Liver (tissue), 9 donors: ENCODE results near the gene MTCP1. TPM values are rescaled to one million over a fixed set of nuclear protein-coding genes. Genes with fewer than 3 reads are reported as not detected.

Experiments used
- DNase-seq: peaks from one replicate; pipeline ENCODE4 v3.0.0-alpha.2; 2017; ENCODE audit warnings: low spot score
- H3K27ac ChIP-seq, 2 donors: one replicate each; pipeline ENCODE4 v1.7.0; 2013; ENCODE audit warnings: inconsistent platforms in 2 of 2, low read length in 2 of 2, control low read depth in 1 of 2, low read depth in 1 of 2, mild to moderate bottlenecking in 1 of 2
- H3K27me3 ChIP-seq, 4 donors: one replicate each; pipeline versions ENCODE4 v1.6.1 to v1.7.0; 2013; ENCODE audit warnings: low read length in 3 of 4, inconsistent platforms in 1 of 4, mild to moderate bottlenecking in 1 of 4, moderate library complexity in 1 of 4; ENCODE audit not compliant: control insufficient read depth in 4 of 4, insufficient read depth in 4 of 4
- H3K36me3 ChIP-seq, 4 donors: one replicate each; pipeline versions ENCODE4 v1.6.1 to v1.7.0; 2013; ENCODE audit warnings: low read length in 3 of 4, mild to moderate bottlenecking in 3 of 4, low read depth in 1 of 4, moderate library complexity in 1 of 4; ENCODE audit not compliant: control insufficient read depth in 4 of 4, insufficient read depth in 3 of 4
- H3K4me1 ChIP-seq, 4 donors: one replicate each; pipeline versions ENCODE4 v1.6.1 to v1.7.0; 2013; ENCODE audit warnings: low read length in 3 of 4, mild to moderate bottlenecking in 3 of 4, moderate library complexity in 1 of 4; ENCODE audit not compliant: control insufficient read depth in 4 of 4, insufficient read depth in 4 of 4
- H3K4me3 ChIP-seq, 3 donors: one replicate each; pipeline versions ENCODE4 v1.6.1 to v1.7.0; 2013; ENCODE audit warnings: low read length in 3 of 3, control low read depth in 1 of 3, low read depth in 1 of 3, mild to moderate bottlenecking in 1 of 3
- H3K9ac ChIP-seq, 2 donors: one replicate each; pipeline ENCODE4 v1.7.0; 2013; ENCODE audit warnings: low read length in 2 of 2, mild to moderate bottlenecking in 2 of 2, moderate library complexity in 2 of 2, control low read depth in 1 of 2, low read depth in 1 of 2
- H3K9me3 ChIP-seq, 4 donors: one replicate each; pipeline versions ENCODE4 v1.6.1 to v1.7.0; 2013; ENCODE audit warnings: low read length in 3 of 4; ENCODE audit not compliant: control insufficient read depth in 4 of 4
- FOXA1 ChIP-seq: IDR thresholded peaks from 2 replicates; pipeline ENCODE4 v1.6.1; 2016; ENCODE audit warnings: antibody characterized with exemption
- GABPA ChIP-seq, 2 donors: IDR thresholded peaks in 1 of 2; conservative IDR thresholded peaks in 1 of 2; 2 replicates each; pipeline ENCODE4 v1.6.1; 2016; ENCODE audit warnings: antibody characterized with exemption in 2 of 2, mild to moderate bottlenecking in 1 of 2, moderate library complexity in 1 of 2
- MAX ChIP-seq: IDR thresholded peaks from 2 replicates; pipeline ENCODE4 v1.6.1; 2016; ENCODE audit warnings: antibody characterized with exemption
- NR2F2 ChIP-seq: IDR thresholded peaks from 2 replicates; pipeline ENCODE4 v1.6.1; 2016; ENCODE audit warnings: antibody characterized with exemption
- REST ChIP-seq: IDR thresholded peaks from 2 replicates; pipeline ENCODE4 v1.6.1; 2016; ENCODE audit warnings: antibody characterized with exemption, mild to moderate bottlenecking
- TAF1 ChIP-seq: conservative IDR thresholded peaks from 2 replicates; pipeline ENCODE4 v1.6.1; 2016; ENCODE audit warnings: antibody characterized with exemption, mild to moderate bottlenecking
- WGBS: extraction: QIAGEN DNeasy Blood & Tissue Kit; methylation state at CpG from one replicate; pipeline ENCODE4 v1.1.7; 2013; 5-methylcytosine and 5-hydroxymethylcytosine counted together
- polyA plus RNA-seq, 2 donors: library from polyadenylated mRNA; stranded (reverse) in 1 of 2; unstranded in 1 of 2; fragments of 200-250 nt in 1 of 2; fragments of >200 nt in 1 of 2; fragmentation: Nextera tagmentation in 1 of 2; extraction: Ambion mirVana in 1 of 2; gene quantifications; one replicate each; pipeline versions ENCODE4 v1.2.1 to v1.2.3, GENCODE V29; 2013 to 2015
- total RNA-seq, 2 donors: library from RNA; depleted of rRNA; stranded (reverse); fragments of >200 nt; gene quantifications; one replicate each; pipeline ENCODE4 v1.2.3, GENCODE V29; 2014
- donor health status: healthy.
- donor health status: healthy.
- donor health status: healthy.
- donor health status: healthy.
- donor health status: healthy.

Gene MTCP1
- total and polyA plus RNA-seq, 4 donors, result 2.2 to 10.0 (median 5.2) TPM

- Histone ChIP-seq H3K36me3 (no peaks in the 10 kb centered on the region), H3K4me3 (no peak overlapping the region)
- DNase-seq, result no peak
Measured at GRCh38 chrX:155020591-155020990, 50.3 kb downstream of the MTCP1 start.

More at GRCh38 chrX:155020591-155020990, 50.3 kb downstream of the MTCP1 start:
- no peaks in the 10 kb centered on the region for H3K9me3 ChIP-seq
- no peaks in the 10 kb centered on the region for H3K27me3 ChIP-seq
- 84% methylated on average over 3 of the region's 3 CpGs for WGBS
- TF ChIP-seq NR2F2, result no peak
- no peak for TF ChIP-seq GABPA (IDR thresholded peaks at IDR 0.05 in 1 of 2, conservative IDR thresholded peaks at IDR 0.05 in 1 of 2)
- TF ChIP-seq MAX, result no peak
- no peak for TF ChIP-seq REST
- no peak for TF ChIP-seq FOXA1
- TF ChIP-seq TAF1, result no peak
- no peak overlapping the region for H3K9ac ChIP-seq
- no peak overlapping the region for H3K27ac ChIP-seq
- no peaks in the 10 kb centered on the region for H3K4me1 ChIP-seq

Other genes with a start within 250 kb of the MTCP1 start
- gene SMIM9, start 236.5 kb downstream of the MTCP1 start, total RNA-seq, result under 1 TPM in 1 of 2 donors, not detected in 1; 0.50 TPM
- gene SMIM9, start 236.5 kb downstream of the MTCP1 start, polyA plus RNA-seq, result not detected
- 1 to 10 TPM in 1 of 2 donors, under 1 TPM in 1; 0.42 to 3.9 TPM for gene F8A1, start 184.8 kb downstream of the MTCP1 start, total RNA-seq
- 10 to 100 TPM in 1 of 2 donors, 1 to 10 TPM in 1; 5.7 to 25.0 TPM for gene F8A1, start 184.8 kb downstream of the MTCP1 start, polyA plus RNA-seq
- gene F8, start 48.4 kb downstream of the MTCP1 start, total RNA-seq, result 10 to 100 TPM in 1 of 2 donors, 1 to 10 TPM in 1; 8.0 to 22.3 TPM
- gene F8, start 48.4 kb downstream of the MTCP1 start, polyA plus RNA-seq, result 10 to 100 TPM; 11.1 to 16.5 TPM
- gene FUNDC2, start 44.3 kb downstream of the MTCP1 start, total RNA-seq, result 10 to 100 TPM; 19.4 to 23.3 TPM
- 10 to 100 TPM; 58.3 to 79.8 TPM for gene FUNDC2, start 44.3 kb downstream of the MTCP1 start, polyA plus RNA-seq
- gene CMC4, start within 50 bp of the MTCP1 start, total RNA-seq, result 1 to 10 TPM; 4.2 to 4.9 TPM
- gene CMC4, start within 50 bp of the MTCP1 start, polyA plus RNA-seq, result 10 to 100 TPM; 15.9 to 17.3 TPM
- gene BRCC3, start 372 bp upstream of the MTCP1 start, total RNA-seq, result 10 to 100 TPM in 1 of 2 donors, 1 to 10 TPM in 1; 7.8 to 10.9 TPM
- gene BRCC3, start 372 bp upstream of the MTCP1 start, polyA plus RNA-seq, result 10 to 100 TPM in 1 of 2 donors, 1 to 10 TPM in 1; 9.3 to 12.2 TPM
- gene VBP1, start 145.3 kb upstream of the MTCP1 start, total RNA-seq, result 10 to 100 TPM; 15.1 to 40.7 TPM
- 10 to 100 TPM; 16.3 to 16.9 TPM for gene VBP1, start 145.3 kb upstream of the MTCP1 start, polyA plus RNA-seq
- gene RAB39B, start 193.4 kb upstream of the MTCP1 start, total RNA-seq, result under 1 TPM; 0.17 to 0.75 TPM
- under 1 TPM in 1 of 2 donors, not detected in 1; 0.07 TPM for gene RAB39B, start 193.4 kb upstream of the MTCP1 start, polyA plus RNA-seq